H1 (cell line): ENCODE results near the gene PDZD2.

ENCODE experiments used
- CHD2 ChIP-seq: IDR thresholded peaks from 2 replicates; pipeline ENCODE4 v1.6.1; 2012; ENCODE audit warnings: low read length, improper control_type of control experiment
- CTCF ChIP-seq, 3 experiments: IDR thresholded peaks; 1 replicate in 2 of 3; 2 replicates in 1 of 3; pipeline versions ENCODE4 v1.5.1 to v1.6.1; 2011; ENCODE audit warnings: low read length in 3 of 3, mild to moderate bottlenecking in 3 of 3, inconsistent platforms in 2 of 3, low read depth in 1 of 3, moderate library complexity in 1 of 3; ENCODE audit not compliant: insufficient read depth in 1 of 3; ENCODE audit errors: control extremely low read depth in 1 of 3
- EGR1 ChIP-seq: IDR thresholded peaks from 2 replicates; pipeline ENCODE4 v1.6.1; 2011; ENCODE audit warnings: low read depth, low read length, borderline replicate concordance
- EP300 ChIP-seq, 2 experiments: IDR thresholded peaks; 1 replicate in 1 of 2; 2 replicates in 1 of 2; pipeline ENCODE4 v1.6.1; 2011 to 2012; ENCODE audit warnings: low read depth in 2 of 2, low read length in 2 of 2, mild to moderate bottlenecking in 2 of 2, borderline replicate concordance in 1 of 2, inconsistent platforms in 1 of 2, moderate library complexity in 1 of 2
- EZH2 ChIP-seq: fragments of 200-600 bp; sonication (generic); IDR thresholded peaks from 2 replicates; pipeline ENCODE4 v1.7.1; 2012; ENCODE audit warnings: low read depth, mild to moderate bottlenecking, moderate library complexity, low read length, inconsistent platforms; ENCODE audit not compliant: severe bottlenecking
- MAX ChIP-seq: IDR thresholded peaks from 2 replicates; pipeline ENCODE4 v1.6.1; 2012; ENCODE audit warnings: inconsistent platforms
- NANOG ChIP-seq: IDR thresholded peaks from 2 replicates; pipeline ENCODE4 v1.6.1; 2011; ENCODE audit warnings: low read length, low read depth, mild to moderate bottlenecking, inconsistent platforms; ENCODE audit not compliant: insufficient read depth, poor library complexity, severe bottlenecking
- POLR2A ChIP-seq, 2 experiments: IDR thresholded peaks; 1 replicate in 1 of 2; 2 replicates in 1 of 2; pipeline ENCODE4 v1.6.1; 2011; ENCODE audit warnings: low read depth in 2 of 2, low read length in 2 of 2, mild to moderate bottlenecking in 2 of 2; ENCODE audit errors: control extremely low read depth in 1 of 2
- POLR2AphosphoS5 ChIP-seq: IDR thresholded peaks from 2 replicates; pipeline ENCODE4 v1.6.1; 2011; ENCODE audit warnings: low read depth, low read length
- RAD21 ChIP-seq, 2 experiments: IDR thresholded peaks in 1 of 2; conservative IDR thresholded peaks in 1 of 2; 2 replicates each; pipeline ENCODE4 v1.6.1; 2011; ENCODE audit warnings: low read depth in 2 of 2, low read length in 2 of 2, improper control_type of control experiment in 1 of 2, inconsistent platforms in 1 of 2, mild to moderate bottlenecking in 1 of 2, moderate library complexity in 1 of 2
- RBBP5 ChIP-seq: IDR thresholded peaks from 2 replicates; pipeline ENCODE4 v1.7.1; 2012; ENCODE audit warnings: low read depth, mild to moderate bottlenecking, inconsistent platforms, low read length, moderate library complexity, borderline replicate concordance

DNA sequence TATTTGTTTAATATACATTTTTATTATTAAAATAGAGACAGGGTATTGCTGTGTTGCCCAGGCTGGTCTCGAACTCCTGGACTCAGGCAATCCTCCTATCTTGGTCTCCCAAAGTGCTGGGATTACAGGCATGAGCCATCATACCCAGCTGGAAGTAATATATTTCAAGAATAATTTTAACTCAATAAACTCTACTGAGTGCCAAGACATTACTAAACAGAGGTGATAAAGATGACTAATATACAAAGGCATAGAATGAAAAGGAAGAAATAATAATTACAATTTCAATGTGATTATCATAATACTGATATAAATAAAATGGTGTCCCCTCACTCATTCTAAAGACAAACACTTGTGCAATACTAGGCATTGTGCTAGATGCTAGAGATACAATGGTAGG, 521.3 kb downstream of the PDZD2 start:
- no peak for TF ChIP-seq EZH2
- TF ChIP-seq CHD2 = no peak
- TF ChIP-seq CTCF (IDR thresholded peaks at IDR 0.05; ENCODE audit: control extremely low read depth in 1 of 3, insufficient read depth in 1 of 3, low read depth in 1 of 3, low read length in 3 of 3) = no peak
- TF ChIP-seq EGR1 = no peak
- TF ChIP-seq EP300 (IDR thresholded peaks at IDR 0.05; ENCODE audit: borderline replicate concordance in 1 of 2, low read depth in 2 of 2, low read length in 2 of 2) = no peak
- TF ChIP-seq MAX = no peak
- no peak for TF ChIP-seq RAD21 (IDR thresholded peaks at IDR 0.05 in 1 of 2, conservative IDR thresholded peaks at IDR 0.05 in 1 of 2; ENCODE audit: low read depth in 2 of 2, low read length in 2 of 2)
- TF ChIP-seq POLR2A (IDR thresholded peaks at IDR 0.05; ENCODE audit: control extremely low read depth in 1 of 2, low read depth in 2 of 2, low read length in 2 of 2) = no peak
- no peak for TF ChIP-seq POLR2AphosphoS5
- TF ChIP-seq RBBP5 = no peak
- no peak for TF ChIP-seq NANOG
